Measurements from ENCODE around the gene LGR6.
A peak's percentile ranks its signal among the peaks of the same experiment; 100 is the strongest.

DNA sequence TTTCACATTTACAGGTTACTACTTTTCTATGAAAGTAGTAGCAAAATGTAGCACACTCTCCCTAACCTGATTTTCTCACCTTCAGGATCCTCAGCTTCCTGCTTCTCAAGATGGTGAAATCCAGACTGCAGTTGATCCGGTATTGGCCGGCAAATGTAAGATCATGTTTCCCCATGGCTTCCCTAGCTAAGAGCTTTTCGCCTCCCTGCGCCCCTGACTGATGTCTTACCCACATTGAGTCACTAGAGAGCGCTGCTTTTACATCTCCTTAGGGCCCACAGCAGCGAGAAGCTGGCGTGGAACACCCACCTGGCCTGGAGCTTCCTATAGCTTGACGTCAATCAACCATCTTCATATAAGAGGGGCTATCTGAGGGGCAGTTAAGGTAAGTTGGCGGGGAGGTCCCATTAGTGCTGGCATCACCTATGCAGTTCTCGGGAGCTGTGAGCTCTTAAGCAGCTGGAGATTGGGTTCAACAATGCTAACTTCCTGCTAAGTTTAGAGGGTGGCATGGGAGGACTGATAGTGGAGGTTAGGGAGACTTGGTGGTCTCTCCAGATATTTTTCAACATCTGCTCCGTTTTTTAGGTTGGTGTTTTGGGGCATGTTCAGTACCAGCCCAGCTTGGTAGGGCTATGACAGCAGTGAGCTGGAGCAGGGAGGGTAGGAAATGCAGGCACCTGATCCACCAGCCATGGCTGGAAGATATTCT is 38.7 kb upstream of the LGR6 start:
- TF ChIP-seq, protein P1, sequence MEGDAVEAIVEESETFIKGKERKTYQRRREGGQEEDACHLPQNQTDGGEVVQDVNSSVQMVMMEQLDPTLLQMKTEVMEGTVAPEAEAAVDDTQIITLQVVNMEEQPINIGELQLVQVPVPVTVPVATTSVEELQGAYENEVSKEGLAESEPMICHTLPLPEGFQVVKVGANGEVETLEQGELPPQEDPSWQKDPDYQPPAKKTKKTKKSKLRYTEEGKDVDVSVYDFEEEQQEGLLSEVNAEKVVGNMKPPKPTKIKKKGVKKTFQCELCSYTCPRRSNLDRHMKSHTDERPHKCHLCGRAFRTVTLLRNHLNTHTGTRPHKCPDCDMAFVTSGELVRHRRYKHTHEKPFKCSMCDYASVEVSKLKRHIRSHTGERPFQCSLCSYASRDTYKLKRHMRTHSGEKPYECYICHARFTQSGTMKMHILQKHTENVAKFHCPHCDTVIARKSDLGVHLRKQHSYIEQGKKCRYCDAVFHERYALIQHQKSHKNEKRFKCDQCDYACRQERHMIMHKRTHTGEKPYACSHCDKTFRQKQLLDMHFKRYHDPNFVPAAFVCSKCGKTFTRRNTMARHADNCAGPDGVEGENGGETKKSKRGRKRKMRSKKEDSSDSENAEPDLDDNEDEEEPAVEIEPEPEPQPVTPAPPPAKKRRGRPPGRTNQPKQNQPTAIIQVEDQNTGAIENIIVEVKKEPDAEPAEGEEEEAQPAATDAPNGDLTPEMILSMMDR (conservative IDR thresholded peaks at IDR 0.05; ENCODE audit: low read length) = peak; percentile 79
- TF ChIP-seq EZH2phosphoT487 (IDR thresholded peaks at IDR 0.05; ENCODE audit: borderline replicate concordance) = no peak

All from Loucy (cell line).